Nephron progenitor cell (in vitro differentiated cells): ENCODE data around the gene IRGQ.
A peak's percentile ranks its signal among the peaks of the same experiment; 100 is the strongest.

ENCODE experiments used
- DNase-seq: peaks from one replicate; pipeline ENCODE4 v3.0.0; 2021
- H3K27ac Mint-ChIP-seq: 2 replicates; pipeline ENCODE4 v1.8.0; 2021; ENCODE audit warnings: mild to moderate bottlenecking, moderate library complexity, mixed read lengths
- H3K27me3 Mint-ChIP-seq: 2 replicates; pipeline ENCODE4 v1.8.0; 2021; ENCODE audit warnings: mild to moderate bottlenecking, low read depth, mixed read lengths; ENCODE audit not compliant: poor library complexity
- H3K36me3 Mint-ChIP-seq: 2 replicates; pipeline ENCODE4 v1.8.0; 2021; ENCODE audit warnings: low read depth, mixed read lengths
- H3K4me1 Mint-ChIP-seq: 2 replicates; pipeline ENCODE4 v1.8.0; 2021; ENCODE audit warnings: mixed read lengths
- H3K4me3 Mint-ChIP-seq: 2 replicates; pipeline ENCODE4 v1.8.0; 2021; ENCODE audit warnings: mild to moderate bottlenecking, moderate library complexity, mixed read lengths
- H3K9me3 Mint-ChIP-seq: 2 replicates; pipeline ENCODE4 v1.8.0; 2021; ENCODE audit warnings: mild to moderate bottlenecking, moderate library complexity, mixed read lengths
- TF ChIP-seq, protein P1 (sequence below): fragments of 200-600 bp; sonication (generic); IDR thresholded peaks from 2 replicates; pipeline ENCODE4 v1.5.0; 2021; ENCODE audit warnings: antibody characterized with exemption

IRGQ gene

GRCh38 chr19:43598445-43599240 is 2.7 kb upstream of the IRGQ start:
- Mint-ChIP-seq H3K4me3 (peak overlapping the region; percentile 60), H3K36me3 (peaks cover 10% of the 10 kb centered on the region), H3K4me1 (peaks cover 29% of the 10 kb centered on the region), H3K27me3 (no peaks in the 10 kb centered on the region), H3K9me3 (no peaks in the 10 kb centered on the region), H3K27ac (no peak overlapping the region)
- no peak for DNase-seq
- TF ChIP-seq, protein P1, sequence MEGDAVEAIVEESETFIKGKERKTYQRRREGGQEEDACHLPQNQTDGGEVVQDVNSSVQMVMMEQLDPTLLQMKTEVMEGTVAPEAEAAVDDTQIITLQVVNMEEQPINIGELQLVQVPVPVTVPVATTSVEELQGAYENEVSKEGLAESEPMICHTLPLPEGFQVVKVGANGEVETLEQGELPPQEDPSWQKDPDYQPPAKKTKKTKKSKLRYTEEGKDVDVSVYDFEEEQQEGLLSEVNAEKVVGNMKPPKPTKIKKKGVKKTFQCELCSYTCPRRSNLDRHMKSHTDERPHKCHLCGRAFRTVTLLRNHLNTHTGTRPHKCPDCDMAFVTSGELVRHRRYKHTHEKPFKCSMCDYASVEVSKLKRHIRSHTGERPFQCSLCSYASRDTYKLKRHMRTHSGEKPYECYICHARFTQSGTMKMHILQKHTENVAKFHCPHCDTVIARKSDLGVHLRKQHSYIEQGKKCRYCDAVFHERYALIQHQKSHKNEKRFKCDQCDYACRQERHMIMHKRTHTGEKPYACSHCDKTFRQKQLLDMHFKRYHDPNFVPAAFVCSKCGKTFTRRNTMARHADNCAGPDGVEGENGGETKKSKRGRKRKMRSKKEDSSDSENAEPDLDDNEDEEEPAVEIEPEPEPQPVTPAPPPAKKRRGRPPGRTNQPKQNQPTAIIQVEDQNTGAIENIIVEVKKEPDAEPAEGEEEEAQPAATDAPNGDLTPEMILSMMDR: no peak

- H3K4me3 Mint-ChIP-seq: peak overlapping the region; percentile 95
- no peak for DNase-seq
- peak overlapping the region; percentile 88 for H3K27ac Mint-ChIP-seq
- H3K9me3 Mint-ChIP-seq: no peaks in the 10 kb centered on the region
- peaks cover 35% of the 10 kb centered on the region for H3K4me1 Mint-ChIP-seq
- H3K36me3 Mint-ChIP-seq: peaks cover 16% of the 10 kb centered on the region
- no peaks in the 10 kb centered on the region for H3K27me3 Mint-ChIP-seq
- TF ChIP-seq, protein P1: no peak
Observed at GRCh38 chr19:43597876-43598275, 1.9 kb upstream of the IRGQ start.

GRCh38 chr19:43596842-43597461 is 1.0 kb upstream of the IRGQ start:
- TF ChIP-seq, protein P1: no peak
- peak overlapping the region; percentile 95 for H3K4me3 Mint-ChIP-seq
- H3K4me1 Mint-ChIP-seq: peaks cover 35% of the 10 kb centered on the region
- peaks cover 20% of the 10 kb centered on the region for H3K36me3 Mint-ChIP-seq
- H3K27me3 Mint-ChIP-seq: no peaks in the 10 kb centered on the region
- H3K27ac Mint-ChIP-seq: peak overlapping the region; percentile 100
- DNase-seq: no peak
- no peaks in the 10 kb centered on the region for H3K9me3 Mint-ChIP-seq

GRCh38 chr19:43595605-43595998 is 332 bp downstream of the IRGQ start:
- TF ChIP-seq, protein P1: no peak
- H3K4me1 Mint-ChIP-seq: peaks cover 35% of the 10 kb centered on the region
- H3K36me3 Mint-ChIP-seq: peaks cover 19% of the 10 kb centered on the region
- H3K4me3 Mint-ChIP-seq: peak overlapping the region; percentile 95
- no peaks in the 10 kb centered on the region for H3K9me3 Mint-ChIP-seq
- no peaks in the 10 kb centered on the region for H3K27me3 Mint-ChIP-seq
- H3K27ac Mint-ChIP-seq: peak overlapping the region; percentile 100
- DNase-seq: no peak

- Mint-ChIP-seq H3K4me1 (peaks cover 35% of the 10 kb centered on the region), H3K27ac (peak overlapping the region; percentile 100), H3K9me3 (no peaks in the 10 kb centered on the region), H3K36me3 (peaks cover 23% of the 10 kb centered on the region), H3K4me3 (peak overlapping the region; percentile 95), H3K27me3 (no peaks in the 10 kb centered on the region)
- DNase-seq: peak; percentile 66
- TF ChIP-seq, protein P1: peak; percentile 78
Observed at GRCh38 chr19:43594710-43595604, 977 bp downstream of the IRGQ start.
